ENCODE data around the gene DRG2.

DNA sequence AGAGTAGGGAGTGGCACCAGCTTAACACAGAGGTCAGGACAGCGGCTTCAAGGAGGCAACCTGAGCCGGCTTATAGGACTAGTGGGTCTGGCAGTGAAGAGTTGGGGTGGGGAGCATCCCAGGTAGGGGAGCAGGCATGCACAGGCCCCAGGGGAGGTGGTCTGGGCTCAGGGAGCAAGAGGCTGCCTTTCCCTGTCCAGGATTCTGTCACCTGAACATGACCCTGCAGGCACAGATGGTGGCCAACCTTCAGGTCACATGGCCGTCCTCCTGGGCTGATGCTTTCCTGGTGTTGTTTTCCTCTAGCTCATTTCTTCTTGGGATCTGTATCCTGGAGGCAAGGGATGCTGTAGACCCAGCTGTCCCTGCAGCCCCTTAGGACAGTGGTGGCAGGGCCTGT, 17.3 kb downstream of the DRG2 start:
- TF ChIP-seq TAF15 (IDR thresholded peaks at IDR 0.05; ENCODE audit: low read depth, low read length, poor library complexity, severe bottlenecking) (no peak), ELF1 (CRISPR knock-in tag; IDR thresholded peaks at IDR 0.05) (no peak), TCF12 (IDR thresholded peaks at IDR 0.05) (no peak), TCF12 (CRISPR knock-in tag; IDR thresholded peaks at IDR 0.05) (no peak), NR2F6 (IDR thresholded peaks at IDR 0.05) (no peak), NR2F6 (CRISPR knock-in tag; IDR thresholded peaks at IDR 0.05) (no peak), EP300 (IDR thresholded peaks at IDR 0.05; ENCODE audit: low read depth in 2 of 2, low read length in 2 of 2) (no peak), EP300 (CRISPR knock-in tag; IDR thresholded peaks at IDR 0.05; ENCODE audit: borderline replicate concordance) (no peak), HHEX (CRISPR knock-in tag; IDR thresholded peaks at IDR 0.05) (no peak), NCOA1 (CRISPR knock-in tag; IDR thresholded peaks at IDR 0.05) (no peak), ZNF34 (CRISPR knock-in tag; IDR thresholded peaks at IDR 0.05; ENCODE audit: borderline replicate concordance) (no peak), MYNN (CRISPR knock-in tag; IDR thresholded peaks at IDR 0.05; ENCODE audit: low read depth) (no peak)
- TF ChIP-seq, protein P1, sequence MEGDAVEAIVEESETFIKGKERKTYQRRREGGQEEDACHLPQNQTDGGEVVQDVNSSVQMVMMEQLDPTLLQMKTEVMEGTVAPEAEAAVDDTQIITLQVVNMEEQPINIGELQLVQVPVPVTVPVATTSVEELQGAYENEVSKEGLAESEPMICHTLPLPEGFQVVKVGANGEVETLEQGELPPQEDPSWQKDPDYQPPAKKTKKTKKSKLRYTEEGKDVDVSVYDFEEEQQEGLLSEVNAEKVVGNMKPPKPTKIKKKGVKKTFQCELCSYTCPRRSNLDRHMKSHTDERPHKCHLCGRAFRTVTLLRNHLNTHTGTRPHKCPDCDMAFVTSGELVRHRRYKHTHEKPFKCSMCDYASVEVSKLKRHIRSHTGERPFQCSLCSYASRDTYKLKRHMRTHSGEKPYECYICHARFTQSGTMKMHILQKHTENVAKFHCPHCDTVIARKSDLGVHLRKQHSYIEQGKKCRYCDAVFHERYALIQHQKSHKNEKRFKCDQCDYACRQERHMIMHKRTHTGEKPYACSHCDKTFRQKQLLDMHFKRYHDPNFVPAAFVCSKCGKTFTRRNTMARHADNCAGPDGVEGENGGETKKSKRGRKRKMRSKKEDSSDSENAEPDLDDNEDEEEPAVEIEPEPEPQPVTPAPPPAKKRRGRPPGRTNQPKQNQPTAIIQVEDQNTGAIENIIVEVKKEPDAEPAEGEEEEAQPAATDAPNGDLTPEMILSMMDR (CRISPR knock-in tag; IDR thresholded peaks at IDR 0.05): no peak
- TF ChIP-seq, protein P2, sequence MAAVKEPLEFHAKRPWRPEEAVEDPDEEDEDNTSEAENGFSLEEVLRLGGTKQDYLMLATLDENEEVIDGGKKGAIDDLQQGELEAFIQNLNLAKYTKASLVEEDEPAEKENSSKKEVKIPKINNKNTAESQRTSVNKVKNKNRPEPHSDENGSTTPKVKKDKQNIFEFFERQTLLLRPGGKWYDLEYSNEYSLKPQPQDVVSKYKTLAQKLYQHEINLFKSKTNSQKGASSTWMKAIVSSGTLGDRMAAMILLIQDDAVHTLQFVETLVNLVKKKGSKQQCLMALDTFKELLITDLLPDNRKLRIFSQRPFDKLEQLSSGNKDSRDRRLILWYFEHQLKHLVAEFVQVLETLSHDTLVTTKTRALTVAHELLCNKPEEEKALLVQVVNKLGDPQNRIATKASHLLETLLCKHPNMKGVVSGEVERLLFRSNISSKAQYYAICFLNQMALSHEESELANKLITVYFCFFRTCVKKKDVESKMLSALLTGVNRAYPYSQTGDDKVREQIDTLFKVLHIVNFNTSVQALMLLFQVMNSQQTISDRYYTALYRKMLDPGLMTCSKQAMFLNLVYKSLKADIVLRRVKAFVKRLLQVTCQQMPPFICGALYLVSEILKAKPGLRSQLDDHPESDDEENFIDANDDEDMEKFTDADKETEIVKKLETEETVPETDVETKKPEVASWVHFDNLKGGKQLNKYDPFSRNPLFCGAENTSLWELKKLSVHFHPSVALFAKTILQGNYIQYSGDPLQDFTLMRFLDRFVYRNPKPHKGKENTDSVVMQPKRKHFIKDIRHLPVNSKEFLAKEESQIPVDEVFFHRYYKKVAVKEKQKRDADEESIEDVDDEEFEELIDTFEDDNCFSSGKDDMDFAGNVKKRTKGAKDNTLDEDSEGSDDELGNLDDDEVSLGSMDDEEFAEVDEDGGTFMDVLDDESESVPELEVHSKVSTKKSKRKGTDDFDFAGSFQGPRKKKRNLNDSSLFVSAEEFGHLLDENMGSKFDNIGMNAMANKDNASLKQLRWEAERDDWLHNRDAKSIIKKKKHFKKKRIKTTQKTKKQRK (IDR thresholded peaks at IDR 0.05; ENCODE audit: low read length): no peak

All from HepG2 (cell line).